HepG2 (cell line): ENCODE measurements around the gene GLIS2.

Experiments used
- BCL6 ChIP-seq: IDR thresholded peaks from 2 replicates; pipeline ENCODE4 v1.6.1; 2016; ENCODE audit warnings: missing genetic modification reagents, missing compliant biosample characterization
- BHLHE40 ChIP-seq: IDR thresholded peaks from 2 replicates; pipeline ENCODE4 v1.6.1; 2011; ENCODE audit warnings: low read length, improper control_type of control experiment
- E2F1 ChIP-seq: sonication (generic); formaldehyde crosslinking; IDR thresholded peaks from 2 replicates; pipeline ENCODE4 v1.5.0; 2020; ENCODE audit warnings: missing genetic modification reagents
- MYNN ChIP-seq: sonication (generic); formaldehyde crosslinking; IDR thresholded peaks from 2 replicates; pipeline ENCODE4 v1.4.0; 2020; ENCODE audit warnings: mild to moderate bottlenecking, low read depth, missing genetic modification reagents
- PRDM15 ChIP-seq: sonication (generic); formaldehyde crosslinking; IDR thresholded peaks from 2 replicates; pipeline ENCODE4 v1.4.0; 2020; ENCODE audit warnings: missing genetic modification reagents
- PTBP1 ChIP-seq: fragments of 200-400 bp; formaldehyde crosslinking; IDR thresholded peaks from 2 replicates; pipeline ENCODE4 v1.6.1; 2018; ENCODE audit warnings: low read length, low read depth; ENCODE audit not compliant: poor library complexity, severe bottlenecking
- ZBTB4 ChIP-seq: sonication (generic); formaldehyde crosslinking; IDR thresholded peaks from 2 replicates; pipeline ENCODE4 v1.4.0; 2020; ENCODE audit warnings: missing genetic modification reagents, mild to moderate bottlenecking, borderline replicate concordance
- ZBTB8A ChIP-seq: sonication (generic); formaldehyde crosslinking; IDR thresholded peaks from 2 replicates; pipeline ENCODE4 v1.4.0; 2020; ENCODE audit warnings: mild to moderate bottlenecking, low read depth, missing genetic modification reagents, borderline replicate concordance
- ZNF589 ChIP-seq: sonication (generic); formaldehyde crosslinking; conservative IDR thresholded peaks from 2 replicates; pipeline ENCODE4 v1.8.0; 2022; ENCODE audit warnings: mild to moderate bottlenecking, moderate library complexity, missing genetic modification reagents
- ZNF660 ChIP-seq: sonication (generic); formaldehyde crosslinking; IDR thresholded peaks from 2 replicates; pipeline ENCODE4 v1.5.1; 2020; ENCODE audit warnings: mild to moderate bottlenecking, low read depth, missing genetic modification reagents, borderline replicate concordance
- ZZZ3 ChIP-seq: sonication (generic); formaldehyde crosslinking; IDR thresholded peaks from 2 replicates; pipeline ENCODE4 v1.4.0; 2020; ENCODE audit warnings: missing genetic modification reagents, mild to moderate bottlenecking, borderline replicate concordance

- no peak for TF ChIP-seq BCL6 (CRISPR knock-in tag)
- TF ChIP-seq PTBP1: no peak
- TF ChIP-seq ZBTB4 (CRISPR knock-in tag): no peak
- no peak for TF ChIP-seq E2F1 (CRISPR knock-in tag)
- TF ChIP-seq PRDM15 (CRISPR knock-in tag): no peak
- no peak for TF ChIP-seq MYNN (CRISPR knock-in tag)
- TF ChIP-seq ZNF660: no peak
- TF ChIP-seq ZBTB8A (CRISPR knock-in tag): no peak
- no peak for TF ChIP-seq BHLHE40
- TF ChIP-seq ZNF589 (CRISPR knock-in tag): no peak
- no peak for TF ChIP-seq ZZZ3 (CRISPR knock-in tag)
Measured at GRCh38 chr16:4280625-4281024, 35.2 kb upstream of the GLIS2 start.
